Fibroblast of villous mesenchyme (primary cell): Measurements from ENCODE around the gene PFKFB2. TPM values are rescaled to one million over a fixed set of nuclear protein-coding genes. Genes with fewer than 3 reads are reported as not detected.

ENCODE experiments used
- DNase-seq: peaks from one replicate; pipeline ENCODE4 v3.0.0-alpha.2; 2010; ENCODE audit warnings: low read depth
- H3K4me3 ChIP-seq: 2 replicates; pipeline ENCODE4 v1.5.1; 2011; ENCODE audit warnings: low read depth, mild to moderate bottlenecking, low read length
- CTCF ChIP-seq: IDR thresholded peaks from 2 replicates; pipeline ENCODE4 v1.5.1; 2012; ENCODE audit warnings: low read depth, mild to moderate bottlenecking, low read length; ENCODE audit not compliant: insufficient read depth
- total RNA-seq: library from RNA; depleted of rRNA; stranded (reverse); fragments of >200 nt; gene quantifications from 2 replicates; pipeline ENCODE4 v1.2.3, GENCODE V29; 2012

PFKFB2 gene
- 6.9 and 8.7 TPM in 2 replicates for total RNA-seq

GRCh38 chr1:207052911-207053769, at the start of gene PFKFB2:
Gene PFKFB2, plus strand, starts transcription at chr1:207053275. Its CDS starts 1,443 bp downstream, at chr1:207054718.
- peak; percentile 93 for DNase-seq
- peak within 1 kb of the TSS; percentile 66 for H3K4me3 ChIP-seq
- no peak for TF ChIP-seq CTCF

GRCh38 chr1:207004931-207005830, 47.9 kb upstream of the PFKFB2 start:
- peak; percentile 89 for TF ChIP-seq CTCF
- peak; percentile 64 for DNase-seq
- H3K4me3 ChIP-seq: no peak overlapping the region

GRCh38 chr1:207006083-207006482, 47.0 kb upstream of the PFKFB2 start:
- TF ChIP-seq CTCF: no peak
- no peak for DNase-seq
- no peak overlapping the region for H3K4me3 ChIP-seq

- no peak for DNase-seq
- no peak overlapping the region for H3K4me3 ChIP-seq
- TF ChIP-seq CTCF: no peak
Measured at GRCh38 chr1:207006914-207007313, 46.2 kb upstream of the PFKFB2 start.

- H3K4me3 ChIP-seq: no peak overlapping the region
- TF ChIP-seq CTCF: no peak
- DNase-seq: peak; percentile 14
Measured at GRCh38 chr1:207007352-207008033, 45.6 kb upstream of the PFKFB2 start.

- H3K4me3 ChIP-seq: no peak overlapping the region
- no peak for DNase-seq
- no peak for TF ChIP-seq CTCF
Measured at GRCh38 chr1:207009182-207009850, 43.8 kb upstream of the PFKFB2 start.
